ENCODE data around the gene ZNF260. TPM values are rescaled to one million over a fixed set of nuclear protein-coding genes. Genes with fewer than 3 reads are reported as not detected.

Gene ZNF260
- total RNA-seq, 1 donor from 2014 or later: 2.1 TPM

Other genes starting within 250 kb of the ZNF260 start
- gene ZFP14, start 149.1 kb downstream of the ZNF260 start, total RNA-seq: 1.2 TPM
- gene ZFP82, start 109.6 kb downstream of the ZNF260 start, total RNA-seq: 1.3 TPM
- gene ZNF566, start 38.7 kb downstream of the ZNF260 start, total RNA-seq: 9.9 TPM
- 3.8 TPM for gene ZNF529, start 45.0 kb upstream of the ZNF260 start, total RNA-seq
- gene ZNF382, start 77.0 kb upstream of the ZNF260 start, total RNA-seq: 0.32 TPM
- gene ZNF461, start 138.6 kb upstream of the ZNF260 start, total RNA-seq: not detected
- 3.7 TPM for gene ZNF567, start 159.3 kb upstream of the ZNF260 start, total RNA-seq
- 5.1 TPM for gene ZNF850, start 244.5 kb upstream of the ZNF260 start, total RNA-seq

All from ascending aorta (tissue), 1 donor.